ENCODE data around the gene ABCA9. TPM values are rescaled to one million over a fixed set of nuclear protein-coding genes. Genes with fewer than 3 reads are reported as not detected.
"Not testable (repeated sequence)": the region's sequence is repeated elsewhere in the genome, so short reads cannot be mapped to it uniquely, and the experiment has no call there.

The ABCA9 gene, protein sequence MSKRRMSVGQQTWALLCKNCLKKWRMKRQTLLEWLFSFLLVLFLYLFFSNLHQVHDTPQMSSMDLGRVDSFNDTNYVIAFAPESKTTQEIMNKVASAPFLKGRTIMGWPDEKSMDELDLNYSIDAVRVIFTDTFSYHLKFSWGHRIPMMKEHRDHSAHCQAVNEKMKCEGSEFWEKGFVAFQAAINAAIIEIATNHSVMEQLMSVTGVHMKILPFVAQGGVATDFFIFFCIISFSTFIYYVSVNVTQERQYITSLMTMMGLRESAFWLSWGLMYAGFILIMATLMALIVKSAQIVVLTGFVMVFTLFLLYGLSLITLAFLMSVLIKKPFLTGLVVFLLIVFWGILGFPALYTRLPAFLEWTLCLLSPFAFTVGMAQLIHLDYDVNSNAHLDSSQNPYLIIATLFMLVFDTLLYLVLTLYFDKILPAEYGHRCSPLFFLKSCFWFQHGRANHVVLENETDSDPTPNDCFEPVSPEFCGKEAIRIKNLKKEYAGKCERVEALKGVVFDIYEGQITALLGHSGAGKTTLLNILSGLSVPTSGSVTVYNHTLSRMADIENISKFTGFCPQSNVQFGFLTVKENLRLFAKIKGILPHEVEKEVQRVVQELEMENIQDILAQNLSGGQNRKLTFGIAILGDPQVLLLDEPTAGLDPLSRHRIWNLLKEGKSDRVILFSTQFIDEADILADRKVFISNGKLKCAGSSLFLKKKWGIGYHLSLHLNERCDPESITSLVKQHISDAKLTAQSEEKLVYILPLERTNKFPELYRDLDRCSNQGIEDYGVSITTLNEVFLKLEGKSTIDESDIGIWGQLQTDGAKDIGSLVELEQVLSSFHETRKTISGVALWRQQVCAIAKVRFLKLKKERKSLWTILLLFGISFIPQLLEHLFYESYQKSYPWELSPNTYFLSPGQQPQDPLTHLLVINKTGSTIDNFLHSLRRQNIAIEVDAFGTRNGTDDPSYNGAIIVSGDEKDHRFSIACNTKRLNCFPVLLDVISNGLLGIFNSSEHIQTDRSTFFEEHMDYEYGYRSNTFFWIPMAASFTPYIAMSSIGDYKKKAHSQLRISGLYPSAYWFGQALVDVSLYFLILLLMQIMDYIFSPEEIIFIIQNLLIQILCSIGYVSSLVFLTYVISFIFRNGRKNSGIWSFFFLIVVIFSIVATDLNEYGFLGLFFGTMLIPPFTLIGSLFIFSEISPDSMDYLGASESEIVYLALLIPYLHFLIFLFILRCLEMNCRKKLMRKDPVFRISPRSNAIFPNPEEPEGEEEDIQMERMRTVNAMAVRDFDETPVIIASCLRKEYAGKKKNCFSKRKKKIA (N-terminal part only)
- not detected for total RNA-seq

GRCh38 chr17:69060822-69061221 is at the start of gene ABCA9:
ABCA9 (minus strand) TSS chr17:69060927; CDS start chr17:69051126, 9,801 bp downstream.
- ATAC-seq, result no peak
- DNase-seq (ENCODE audit: low spot score in 2 of 2), result no peak
- H3K9me3 Mint-ChIP-seq, result peaks cover 8 to 12% of the 10 kb centered on the region in 2 donors
- H3K36me3 Mint-ChIP-seq, result no peaks in the 10 kb centered on the region
- H3K27ac Mint-ChIP-seq, result no peak within 1 kb of the TSS

- H3K27ac Mint-ChIP-seq, result no peak overlapping the region
- no peaks in the 10 kb centered on the region for H3K9me3 Mint-ChIP-seq
- ATAC-seq (no peak), DNase-seq (ENCODE audit: low spot score in 2 of 2) (no peak)
- H3K36me3 Mint-ChIP-seq, result no peaks in the 10 kb centered on the region
Measured at GRCh38 chr17:69105907-69106730, 45.4 kb upstream of the ABCA9 start.

DNA sequence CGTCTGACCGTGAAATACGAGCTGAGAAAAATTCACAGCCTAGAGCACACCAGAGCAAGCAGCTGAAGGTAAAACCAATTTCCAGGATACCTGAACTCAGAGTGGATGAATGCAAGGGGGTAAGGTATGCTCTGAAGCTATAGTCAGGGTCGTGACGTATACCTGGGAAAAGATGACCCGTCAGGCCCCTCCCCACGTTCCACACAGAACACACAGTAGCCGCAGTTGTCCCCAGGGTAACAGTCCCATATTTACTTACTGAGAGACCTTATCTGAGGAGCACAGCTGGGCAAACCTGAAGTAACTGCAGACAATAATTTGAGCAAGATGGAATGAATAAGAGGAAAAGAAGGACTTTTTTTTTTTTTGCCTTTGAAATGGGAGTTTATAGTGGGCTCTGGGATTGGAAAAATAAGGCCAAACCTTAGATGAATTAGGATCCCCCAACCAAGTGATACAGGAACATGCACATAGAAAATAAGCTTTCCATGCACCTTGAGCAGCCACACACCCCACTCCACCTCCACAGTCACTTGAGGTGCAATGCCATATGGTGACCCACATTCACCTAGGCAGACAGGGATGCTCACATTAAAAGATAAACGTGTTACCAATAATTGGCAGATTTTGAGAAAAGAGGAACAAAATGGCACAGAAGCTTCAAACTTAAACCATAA is 43.0 kb upstream of the ABCA9 start:
- H3K27ac Mint-ChIP-seq, result no peak overlapping the region
- DNase-seq (ENCODE audit: low spot score in 2 of 2) (no peak), ATAC-seq (no peak)
- no peaks in the 10 kb centered on the region for H3K36me3 Mint-ChIP-seq
- no peaks in the 10 kb centered on the region for H3K9me3 Mint-ChIP-seq

DNA sequence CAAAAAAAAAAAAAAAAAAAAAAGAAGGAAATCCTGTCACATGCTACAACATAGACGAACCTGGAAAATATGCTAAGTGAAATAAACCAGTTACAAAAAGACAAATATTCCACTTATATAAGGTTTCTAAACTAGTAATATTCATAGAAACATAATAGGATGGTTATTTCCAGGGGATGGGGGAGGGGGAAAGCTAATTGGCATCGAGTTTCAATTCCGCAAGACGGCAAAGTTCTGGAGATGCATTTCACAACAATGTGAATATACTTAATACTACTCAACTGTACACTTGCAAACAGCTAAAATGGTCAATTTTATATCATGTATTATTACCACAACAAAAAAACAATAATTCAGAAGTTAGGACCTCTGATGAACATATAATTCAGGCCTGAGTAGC is 37.9 kb upstream of the ABCA9 start:
- no peak for ATAC-seq
- DNase-seq (ENCODE audit: low spot score in 2 of 2), result no peak
- H3K36me3 Mint-ChIP-seq, result no peaks in the 10 kb centered on the region
- no peak overlapping the region for H3K27ac Mint-ChIP-seq
- no peaks in the 10 kb centered on the region for H3K9me3 Mint-ChIP-seq

- Mint-ChIP-seq H3K36me3 (no peaks in the 10 kb centered on the region), H3K9me3 (no peaks in the 10 kb centered on the region), H3K27ac (no peak overlapping the region)
- ATAC-seq (no peak), DNase-seq (ENCODE audit: low spot score in 2 of 2) (no peak)
Measured at GRCh38 chr17:69096541-69096940, 35.8 kb upstream of the ABCA9 start.

- Mint-ChIP-seq H3K9me3 (no peaks in the 10 kb centered on the region), H3K27ac (no peak overlapping the region), H3K36me3 (no peaks in the 10 kb centered on the region)
- ATAC-seq (no peak), DNase-seq (ENCODE audit: low spot score in 2 of 2) (no peak)
Measured at GRCh38 chr17:69093995-69094394, 33.3 kb upstream of the ABCA9 start.

DNA sequence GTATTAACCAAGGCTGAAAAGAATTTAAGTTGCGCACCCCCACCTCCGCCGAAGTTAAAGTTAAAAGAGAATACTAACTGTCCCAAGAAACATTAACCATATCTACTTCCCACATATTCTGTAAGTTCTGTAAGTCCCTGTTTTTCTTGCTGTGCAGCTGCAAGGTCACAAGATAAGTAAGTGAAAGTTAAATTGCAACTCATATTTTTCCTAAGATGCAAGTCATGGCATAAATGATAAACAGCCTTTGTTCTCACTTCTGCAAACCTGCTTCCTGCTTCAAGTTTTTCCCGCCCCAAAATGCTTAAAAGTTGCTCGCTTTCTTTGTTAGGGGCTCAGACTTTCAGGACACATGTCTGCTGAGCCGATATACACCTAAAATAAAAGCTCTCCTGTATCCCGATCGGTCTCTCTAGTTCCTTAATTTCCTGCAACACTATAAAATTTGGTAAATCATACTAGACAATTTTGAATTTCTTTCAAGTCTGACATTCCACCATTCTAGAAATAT is 32.6 kb upstream of the ABCA9 start:
- H3K36me3 Mint-ChIP-seq, result no peaks in the 10 kb centered on the region
- no peak for DNase-seq (ENCODE audit: low spot score in 2 of 2)
- no peaks in the 10 kb centered on the region for H3K9me3 Mint-ChIP-seq
- no peak overlapping the region for H3K27ac Mint-ChIP-seq
- ATAC-seq, result no peak

- DNase-seq (ENCODE audit: low spot score in 2 of 2), result no peak
- no peak overlapping the region for H3K27ac Mint-ChIP-seq
- H3K9me3 Mint-ChIP-seq, result no peaks in the 10 kb centered on the region
- H3K36me3 Mint-ChIP-seq, result no peaks in the 10 kb centered on the region
- ATAC-seq, result no peak
Measured at GRCh38 chr17:69090365-69090764, 29.6 kb upstream of the ABCA9 start.

GRCh38 chr17:69088643-69089200 is 28.0 kb upstream of the ABCA9 start:
- ATAC-seq (no peak), DNase-seq (ENCODE audit: low spot score in 2 of 2) (no peak)
- no peak overlapping the region for H3K27ac Mint-ChIP-seq
- no peaks in the 10 kb centered on the region for H3K9me3 Mint-ChIP-seq
- no peaks in the 10 kb centered on the region for H3K36me3 Mint-ChIP-seq

- H3K36me3 Mint-ChIP-seq, result no peaks in the 10 kb centered on the region
- no peak overlapping the region for H3K27ac Mint-ChIP-seq
- DNase-seq (ENCODE audit: low spot score in 2 of 2) (no peak), ATAC-seq (no peak)
- peaks cover 0 to 5% of the 10 kb centered on the region in 2 donors for H3K9me3 Mint-ChIP-seq
Measured at GRCh38 chr17:69086641-69087040, 25.9 kb upstream of the ABCA9 start.

DNA sequence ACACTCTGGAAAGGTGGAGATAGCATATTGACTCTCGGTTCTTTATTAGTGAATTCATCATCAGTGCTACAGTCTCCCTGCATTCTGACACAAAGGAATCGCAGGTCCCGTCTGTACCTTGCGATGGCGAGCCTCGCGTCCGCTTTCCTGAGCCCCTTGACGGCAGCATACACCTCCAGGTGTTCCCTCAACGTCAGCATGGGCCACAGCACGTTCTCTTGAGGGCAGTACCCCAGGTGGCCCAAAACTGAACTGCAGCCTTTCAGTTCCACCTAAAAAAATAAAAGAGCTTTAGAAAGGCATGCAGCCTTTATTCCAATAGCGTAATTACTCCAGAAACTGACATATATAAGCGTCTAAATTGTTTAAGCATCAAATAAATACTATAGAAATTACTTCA is 24.2 kb upstream of the ABCA9 start:
- DNase-seq (ENCODE audit: low spot score in 2 of 2), result no peak
- ATAC-seq, result no peak
- H3K36me3 Mint-ChIP-seq, result no peaks in the 10 kb centered on the region
- no peak overlapping the region for H3K27ac Mint-ChIP-seq
- H3K9me3 Mint-ChIP-seq, result peaks cover 0 to 5% of the 10 kb centered on the region in 2 donors

- Mint-ChIP-seq H3K27ac (no peak overlapping the region), H3K9me3 (peaks cover 0 to 5% of the 10 kb centered on the region in 2 donors), H3K36me3 (no peaks in the 10 kb centered on the region)
- ATAC-seq, result no peak
- no peak for DNase-seq (ENCODE audit: low spot score in 2 of 2)
Measured at GRCh38 chr17:69082696-69083095, 22.0 kb upstream of the ABCA9 start.

DNA sequence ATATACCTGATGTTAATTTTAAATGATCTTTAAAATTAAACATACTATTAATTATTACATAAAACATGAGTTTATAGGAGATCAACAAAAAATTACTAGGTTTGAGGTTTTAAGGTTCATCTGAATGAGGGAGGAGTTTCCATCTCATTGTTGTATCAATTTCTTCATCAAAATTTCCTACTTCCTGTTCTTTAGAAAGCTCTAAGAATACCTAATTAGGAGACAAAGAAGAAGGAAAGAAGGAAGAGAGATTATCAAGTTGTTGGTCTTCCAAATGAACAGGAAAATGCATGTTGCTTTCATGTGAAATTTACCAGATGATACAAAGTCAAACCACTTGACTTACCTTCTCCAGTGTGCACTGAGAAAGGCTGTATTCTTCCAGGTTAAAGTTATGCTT is 18.1 kb upstream of the ABCA9 start:
- no peak for DNase-seq (ENCODE audit: low spot score in 2 of 2)
- no peak for ATAC-seq
- Mint-ChIP-seq H3K36me3 (peaks cover 0 to 12% of the 10 kb centered on the region in 2 donors), H3K9me3 (peaks cover 5 to 16% of the 10 kb centered on the region in 2 donors), H3K27ac (no peak overlapping the region)

DNA sequence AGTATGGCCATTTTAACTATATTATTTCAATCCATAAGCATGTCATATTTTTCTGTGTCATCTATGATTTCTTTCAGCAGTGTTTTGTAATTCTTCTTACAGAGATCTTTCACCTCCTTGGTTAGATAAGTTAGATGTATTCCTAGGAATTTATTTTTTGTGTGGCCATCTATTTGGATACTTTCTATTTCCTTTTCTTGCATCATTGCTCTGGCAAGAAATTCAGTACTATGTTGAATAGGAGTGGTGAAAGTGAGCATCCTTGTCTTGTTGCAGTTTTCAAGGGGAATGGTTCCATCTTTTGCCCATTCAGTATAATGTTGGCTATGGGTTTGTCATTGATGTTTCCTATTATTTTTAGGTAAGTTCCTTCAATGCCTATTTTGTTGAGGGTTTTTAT is 15.1 kb upstream of the ABCA9 start:
- no peak for DNase-seq (ENCODE audit: low spot score in 2 of 2)
- no peak overlapping the region for H3K27ac Mint-ChIP-seq
- H3K36me3 Mint-ChIP-seq, result peaks cover 0 to 35% of the 10 kb centered on the region in 2 donors
- ATAC-seq, result no peak
- H3K9me3 Mint-ChIP-seq, result peaks cover 5 to 32% of the 10 kb centered on the region in 2 donors

- ATAC-seq; H3K27ac Mint-ChIP-seq; DNase-seq (ENCODE audit: low spot score in 2 of 2): not testable (repeated sequence)
- peaks cover 0 to 35% of the 10 kb centered on the region in 2 donors for H3K36me3 Mint-ChIP-seq
- peaks cover 5 to 32% of the 10 kb centered on the region in 2 donors for H3K9me3 Mint-ChIP-seq
Measured at GRCh38 chr17:69073392-69073791, 12.7 kb upstream of the ABCA9 start.

Data from activated naive CD4-positive, alpha-beta T cell treated with anti-CD3 and anti-CD28 coated beads, Interleukin-2, amount 50 U/mL, for 72 hours (primary cell).